Cardiac muscle cell (in vitro differentiated cells and primary cell): ENCODE results near the gene CACNA2D1. TPM values are rescaled to one million over a fixed set of nuclear protein-coding genes. Genes with fewer than 3 reads are reported as not detected.

ENCODE experiments used
- DNase-seq, 2 donors: peaks; one replicate each; pipeline versions ENCODE4 v3.0.0 to v3.0.0-alpha.2; 2010 to 2017; ENCODE audit warnings: low read depth in 1 of 2, low spot score in 1 of 2
- H3K27ac ChIP-seq: fragments of 200-600 bp; sonication (generic); 2 replicates; pipeline ENCODE4 v1.5.1; 2016
- H3K27me3 ChIP-seq: fragments of 200-600 bp; sonication (generic); 2 replicates; pipeline ENCODE4 v1.6.0; 2016; ENCODE audit warnings: control low read depth
- H3K36me3 ChIP-seq: fragments of 200-600 bp; sonication (generic); 2 replicates; pipeline ENCODE4 v1.5.1; 2016; ENCODE audit warnings: control low read depth
- H3K4me1 ChIP-seq: fragments of 200-600 bp; sonication (generic); 2 replicates; pipeline ENCODE4 v1.8.1; 2017; ENCODE audit warnings: low read depth, mild to moderate bottlenecking, mixed run types
- H3K4me3 ChIP-seq: fragments of 200-600 bp; sonication (generic); 2 replicates; pipeline ENCODE4 v1.5.1; 2016; ENCODE audit warnings: mild to moderate bottlenecking
- H3K9me3 ChIP-seq: fragments of 200-600 bp; sonication (generic); 2 replicates; pipeline ENCODE4 v1.5.1; 2017; ENCODE audit warnings: low read depth, mild to moderate bottlenecking, control low read depth
- polyA plus RNA-seq: library from polyadenylated mRNA; unstranded; fragments of >200 nt; fragmentation: Nextera tagmentation; extraction: Ambion mirVana; gene quantifications from 2 replicates; pipeline ENCODE4 v1.2.1, GENCODE V29; 2016
- total RNA-seq: library from RNA; depleted of rRNA; stranded (reverse); fragments of >200 nt; gene quantifications from 2 replicates; pipeline ENCODE4 v1.2.3, GENCODE V29; 2016
- TF ChIP-seq, protein P1 (sequence below): IDR thresholded peaks from 2 replicates; pipeline ENCODE4 v1.5.1; 2012; ENCODE audit warnings: low read depth, mild to moderate bottlenecking, low read length

Gene CACNA2D1
- total and polyA plus RNA-seq, 2 experiments from 2014 or later: 4.5 to 20.3 TPM

DNA sequence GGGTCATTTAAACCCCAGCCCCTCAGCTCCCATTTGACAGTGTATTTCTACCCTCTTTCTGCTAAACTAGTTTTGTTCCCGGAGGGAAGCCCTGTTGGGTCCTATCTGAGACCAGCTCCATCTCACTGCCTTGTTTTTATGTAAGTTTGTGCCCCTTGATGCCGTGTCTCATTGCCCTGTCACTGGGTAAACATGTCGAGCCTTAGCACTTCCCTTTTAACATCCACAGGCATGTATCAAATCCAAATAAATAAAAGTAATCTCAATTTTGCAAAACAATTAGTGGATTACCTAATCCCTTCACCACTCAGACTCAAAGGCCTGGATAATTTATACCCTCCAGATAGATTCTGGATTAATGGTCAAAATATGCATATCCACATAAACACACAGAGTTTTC is 115.7 kb downstream of the CACNA2D1 start:
- H3K4me3 ChIP-seq: no peak overlapping the region
- DNase-seq: no peak
- no peaks in the 10 kb centered on the region for H3K27me3 ChIP-seq
- TF ChIP-seq, protein P1, sequence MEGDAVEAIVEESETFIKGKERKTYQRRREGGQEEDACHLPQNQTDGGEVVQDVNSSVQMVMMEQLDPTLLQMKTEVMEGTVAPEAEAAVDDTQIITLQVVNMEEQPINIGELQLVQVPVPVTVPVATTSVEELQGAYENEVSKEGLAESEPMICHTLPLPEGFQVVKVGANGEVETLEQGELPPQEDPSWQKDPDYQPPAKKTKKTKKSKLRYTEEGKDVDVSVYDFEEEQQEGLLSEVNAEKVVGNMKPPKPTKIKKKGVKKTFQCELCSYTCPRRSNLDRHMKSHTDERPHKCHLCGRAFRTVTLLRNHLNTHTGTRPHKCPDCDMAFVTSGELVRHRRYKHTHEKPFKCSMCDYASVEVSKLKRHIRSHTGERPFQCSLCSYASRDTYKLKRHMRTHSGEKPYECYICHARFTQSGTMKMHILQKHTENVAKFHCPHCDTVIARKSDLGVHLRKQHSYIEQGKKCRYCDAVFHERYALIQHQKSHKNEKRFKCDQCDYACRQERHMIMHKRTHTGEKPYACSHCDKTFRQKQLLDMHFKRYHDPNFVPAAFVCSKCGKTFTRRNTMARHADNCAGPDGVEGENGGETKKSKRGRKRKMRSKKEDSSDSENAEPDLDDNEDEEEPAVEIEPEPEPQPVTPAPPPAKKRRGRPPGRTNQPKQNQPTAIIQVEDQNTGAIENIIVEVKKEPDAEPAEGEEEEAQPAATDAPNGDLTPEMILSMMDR: no peak
- H3K9me3 ChIP-seq: no peaks in the 10 kb centered on the region
- no peak overlapping the region for H3K27ac ChIP-seq
- no peaks in the 10 kb centered on the region for H3K4me1 ChIP-seq
- H3K36me3 ChIP-seq: no peaks in the 10 kb centered on the region

DNA sequence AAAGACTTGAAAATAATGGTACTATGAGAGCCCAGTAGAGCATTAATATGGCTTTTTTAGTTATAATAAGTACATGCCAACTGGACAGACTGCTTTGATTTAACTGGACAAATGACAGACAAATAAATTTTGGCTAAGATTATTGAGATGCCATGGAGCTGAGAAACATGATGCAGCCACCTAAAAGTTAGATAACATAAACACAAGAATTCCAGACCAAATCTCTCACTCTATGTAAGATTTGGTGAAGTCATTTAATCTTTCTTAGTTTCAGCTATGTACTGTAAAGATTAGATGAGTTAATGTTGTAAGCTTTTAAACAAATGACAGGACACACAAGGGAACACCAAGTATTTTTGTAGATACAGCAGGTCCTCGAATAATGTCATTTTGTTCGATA is 118.2 kb downstream of the CACNA2D1 start:
- DNase-seq: no peak
- Histone ChIP-seq H3K36me3 (no peaks in the 10 kb centered on the region), H3K4me3 (no peak overlapping the region), H3K27me3 (no peaks in the 10 kb centered on the region), H3K4me1 (no peaks in the 10 kb centered on the region), H3K27ac (no peak overlapping the region), H3K9me3 (no peaks in the 10 kb centered on the region)
- TF ChIP-seq, protein P1: no peak

DNA sequence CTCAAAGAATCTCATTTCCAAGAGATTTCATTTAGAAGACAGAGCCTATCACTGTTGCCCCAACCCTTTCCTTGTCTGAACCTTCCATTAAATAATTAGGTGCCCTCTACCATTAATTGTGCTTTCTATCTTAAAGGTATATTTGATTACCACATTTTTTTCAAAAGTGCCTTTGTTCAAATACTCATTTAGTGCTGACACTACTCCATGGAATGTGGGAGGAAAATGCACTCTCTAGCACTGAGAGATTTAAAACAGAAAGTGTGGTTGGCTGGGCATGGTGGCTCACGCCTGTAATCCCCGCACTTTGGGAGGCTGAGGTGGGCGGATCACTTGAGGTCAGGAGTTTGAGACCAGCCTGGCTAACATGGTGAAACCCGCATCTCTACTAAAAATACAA is 119.8 kb downstream of the CACNA2D1 start:
- peaks cover 14% of the 10 kb centered on the region for H3K4me1 ChIP-seq
- TF ChIP-seq, protein P1: no peak
- no peak overlapping the region for H3K27ac ChIP-seq
- no peaks in the 10 kb centered on the region for H3K36me3 ChIP-seq
- no peaks in the 10 kb centered on the region for H3K27me3 ChIP-seq
- no peak overlapping the region for H3K4me3 ChIP-seq
- no peaks in the 10 kb centered on the region for H3K9me3 ChIP-seq
- DNase-seq: no peak

DNA sequence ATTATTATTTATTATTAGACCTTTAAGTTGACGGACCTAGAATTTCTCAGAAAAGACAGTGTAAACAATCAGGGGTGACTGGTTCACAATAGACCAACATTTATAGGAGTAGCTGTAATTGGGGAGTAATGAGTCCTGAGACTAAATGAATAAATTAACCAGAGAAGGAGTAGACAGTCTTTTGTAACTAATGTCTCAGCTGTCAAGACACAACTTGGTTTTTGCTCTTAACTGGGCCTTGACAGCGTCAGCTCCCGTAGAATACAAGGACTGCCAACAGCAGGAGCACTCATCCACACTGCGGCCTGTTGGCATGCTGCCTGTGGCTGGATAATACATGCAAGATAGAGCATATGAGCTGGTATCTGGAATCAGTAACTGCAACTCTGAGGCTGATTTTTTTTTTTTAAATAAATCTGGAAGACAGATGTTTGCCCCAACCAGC is 123.9 kb downstream of the CACNA2D1 start:
- H3K4me3 ChIP-seq: no peak overlapping the region
- peak; percentile 86 to 89 for DNase-seq
- no peaks in the 10 kb centered on the region for H3K9me3 ChIP-seq
- H3K4me1 ChIP-seq: peaks cover 17% of the 10 kb centered on the region
- no peaks in the 10 kb centered on the region for H3K36me3 ChIP-seq
- TF ChIP-seq, protein P1: no peak
- peak overlapping the region; percentile 31 for H3K27ac ChIP-seq
- H3K27me3 ChIP-seq: no peaks in the 10 kb centered on the region

DNA sequence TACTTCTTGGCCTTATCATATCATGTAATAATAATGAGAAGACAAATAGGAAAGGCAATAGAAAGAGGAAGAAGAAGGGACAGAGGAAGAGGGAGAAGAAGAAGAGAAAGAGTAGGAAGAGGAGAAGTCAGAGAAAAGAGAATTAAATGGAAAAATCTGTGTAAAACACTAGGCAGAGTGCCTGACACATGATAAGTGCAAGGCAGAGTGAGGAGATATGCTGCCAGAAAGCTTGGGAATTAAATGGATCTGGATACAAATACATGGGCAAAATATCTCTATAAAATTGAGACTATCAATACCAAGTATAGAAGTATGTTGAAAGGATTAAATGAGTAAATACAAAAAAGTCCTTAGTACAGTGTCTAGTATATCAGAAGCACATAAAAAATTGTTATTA is 124.8 kb downstream of the CACNA2D1 start:
- no peak for DNase-seq
- H3K27ac ChIP-seq: no peak overlapping the region
- H3K4me3 ChIP-seq: no peak overlapping the region
- no peaks in the 10 kb centered on the region for H3K27me3 ChIP-seq
- no peaks in the 10 kb centered on the region for H3K36me3 ChIP-seq
- H3K9me3 ChIP-seq: no peaks in the 10 kb centered on the region
- peaks cover 17% of the 10 kb centered on the region for H3K4me1 ChIP-seq
- TF ChIP-seq, protein P1: no peak

DNA sequence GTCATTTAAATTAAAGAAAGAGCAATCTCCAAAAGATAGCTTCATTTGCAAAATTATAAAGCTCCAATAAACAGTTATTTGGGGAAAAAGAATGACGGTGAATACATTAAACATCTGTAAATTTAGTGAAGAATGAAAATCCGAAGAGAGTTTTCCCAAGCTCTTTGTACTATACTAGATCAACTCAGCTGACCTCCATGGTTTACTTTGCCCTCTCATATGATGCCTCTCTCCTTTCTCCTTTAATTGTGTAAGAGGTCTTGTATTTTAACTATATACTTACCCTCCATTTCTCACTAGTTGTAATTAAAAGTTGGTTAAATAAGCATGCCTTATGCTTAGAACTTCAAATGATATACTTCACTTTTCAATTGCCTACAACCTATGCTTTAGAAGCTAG is 125.8 kb downstream of the CACNA2D1 start:
- Histone ChIP-seq H3K27me3 (no peaks in the 10 kb centered on the region), H3K4me1 (peaks cover 17% of the 10 kb centered on the region), H3K36me3 (no peaks in the 10 kb centered on the region), H3K4me3 (no peak overlapping the region), H3K27ac (no peak overlapping the region), H3K9me3 (no peaks in the 10 kb centered on the region)
- DNase-seq: no peak
- TF ChIP-seq, protein P1: no peak
